HCT116 (cell line): ENCODE data around the gene TEK. TPM values are rescaled to one million over a fixed set of nuclear protein-coding genes. Genes with fewer than 3 reads are reported as not detected.
A peak's percentile ranks its signal among the peaks of the same experiment; 100 is the strongest.

Source experiments
- ATAC-seq: fragments of 200-7000 bp; cut with Tn5 transposase; 2 replicates; pipeline ENCODE4 v1.9.1; 2020; ENCODE audit warnings: mild to moderate bottlenecking, moderate library complexity
- BruUV-seq: library from RNA; stranded (reverse); fragments of 400-500 nt; replicated peaks from 2 replicates; lab custom pipeline; 2021; lab: Mats Ljungman, UMichigan
- CTCF ChIA-PET: fragments of 300-600 bp; sonication (Branson Sonifier 250); formaldehyde crosslinking; loops from one replicate; lab custom pipeline; 2021; ENCODE audit warnings: antibody characterized with exemption; lab: Charles Lee
- POLR2A ChIA-PET: fragments of 300-600, 350-600 bp; sonication (Branson Sonifier 250); formaldehyde crosslinking; loops from one replicate; lab custom pipeline; 2021; ENCODE audit warnings: antibody characterized with exemption; lab: Charles Lee
- RAD21 ChIA-PET, 2 experiments: fragments of 300-600 bp; sonication (Branson Sonifier 250); formaldehyde crosslinking; loops; one replicate each; lab custom pipeline; 2023; ENCODE audit warnings: low total read pairs in 2 of 2; ENCODE audit not compliant: uncharacterized antibody in 2 of 2, unreplicated experiment in 2 of 2, low non-redundant PET in 1 of 2; lab: Charles Lee
- DNase-seq: peaks from one replicate; pipeline ENCODE4 v3.0.0-alpha.2; 2010; ENCODE audit warnings: low read depth, low spot score
- H2AFZ ChIP-seq: fragments of 200-600 bp; shearing (Covaris generic), sonication (generic); 2 replicates; pipeline ENCODE4 v1.6.1; 2017; ENCODE audit warnings: low read depth, mixed run types, mixed read lengths, antibody characterized with exemption, low read length; ENCODE audit not compliant: poor library complexity, severe bottlenecking
- H3K27ac ChIP-seq: 2 replicates; pipeline ENCODE4 v1.5.1; 2012; ENCODE audit warnings: low read depth, low read length
- H3K27me3 ChIP-seq: fragments of 200-600 bp; sonication (generic); 2 replicates; pipeline ENCODE4 v1.6.1; 2016; ENCODE audit warnings: mixed run types, low read length, mixed read lengths; ENCODE audit not compliant: insufficient read depth
- H3K36me3 ChIP-seq, 2 experiments: fragments of 200-500 bp in 1 of 2; fragments of 200-600 bp in 1 of 2; sonication (Bioruptor generic) in 1 of 2; sonication (generic) in 1 of 2; 2 replicates each; pipeline versions ENCODE4 v1.5.1 to v1.6.1; 2014 to 2016; ENCODE audit warnings: low read length in 2 of 2, inconsistent platforms in 1 of 2, mixed read lengths in 1 of 2, mixed run types in 1 of 2; ENCODE audit not compliant: insufficient read depth in 2 of 2, control insufficient read depth in 1 of 2
- H3K4me1 ChIP-seq, 2 experiments: fragments of 200-600 bp in 1 of 2; sonication (generic) in 1 of 2; 2 replicates each; pipeline versions ENCODE4 v1.5.1 to v1.6.1; 2012 to 2017; ENCODE audit warnings: low read length in 2 of 2, inconsistent platforms in 1 of 2, mild to moderate bottlenecking in 1 of 2, mixed read lengths in 1 of 2, mixed run types in 1 of 2, moderate library complexity in 1 of 2; ENCODE audit not compliant: insufficient read depth in 2 of 2, control insufficient read depth in 1 of 2
- H3K4me2 ChIP-seq: fragments of 200-600 bp; sonication (generic); 2 replicates; pipeline ENCODE4 v1.6.1; 2017; ENCODE audit warnings: mixed run types, low read length, mixed read lengths
- H3K4me3 ChIP-seq, 2 experiments: fragments of 200-600 bp in 1 of 2; sonication (generic) in 1 of 2; replicated peaks in 1 of 2; 2 replicates each; pipeline ENCODE4 v1.5.1; 2011 to 2016; ENCODE audit warnings: low read length in 2 of 2, control low read depth in 1 of 2, low read depth in 1 of 2, mild to moderate bottlenecking in 1 of 2, mixed read lengths in 1 of 2, mixed run types in 1 of 2
- H3K79me2 ChIP-seq: fragments of 200-600 bp; sonication (generic); 2 replicates; pipeline ENCODE4 v1.6.1; 2017; ENCODE audit warnings: mild to moderate bottlenecking, mixed run types, low read length, moderate library complexity, mixed read lengths; ENCODE audit not compliant: insufficient read depth
- H3K9ac ChIP-seq: fragments of 200-600 bp; sonication (generic); 2 replicates; pipeline ENCODE4 v1.6.1; 2016; ENCODE audit warnings: low read length, mixed read lengths
- H3K9me2 ChIP-seq: fragments of 200-600 bp; sonication (generic), shearing (Covaris generic); 2 replicates; pipeline ENCODE4 v1.6.1; 2017; ENCODE audit warnings: mixed run types, mild to moderate bottlenecking, moderate library complexity; ENCODE audit not compliant: insufficient read depth
- H3K9me3 ChIP-seq, 2 experiments: fragments of 200-500 bp in 1 of 2; fragments of 200-600 bp in 1 of 2; sonication (Bioruptor generic) in 1 of 2; sonication (generic) in 1 of 2; 2 replicates each; pipeline ENCODE4 v1.6.1; 2014 to 2017; ENCODE audit warnings: low read length in 2 of 2, mixed read lengths in 2 of 2, inconsistent platforms in 1 of 2, low read depth in 1 of 2, mild to moderate bottlenecking in 1 of 2, mixed run types in 1 of 2, moderate library complexity in 1 of 2; ENCODE audit not compliant: control insufficient read depth in 1 of 2, insufficient read depth in 1 of 2
- H4K20me1 ChIP-seq: fragments of 200-600 bp; sonication (generic), shearing (Covaris generic); 2 replicates; pipeline ENCODE4 v1.6.1; 2017; ENCODE audit warnings: mixed run types, mild to moderate bottlenecking, moderate library complexity; ENCODE audit not compliant: insufficient read depth
- CTCF ChIP-seq, 3 experiments: fragments of 200-600 bp in 1 of 3; sonication (generic) in 1 of 3; IDR thresholded peaks in 2 of 3; conservative IDR thresholded peaks in 1 of 3; 2 replicates each; pipeline ENCODE4 v1.5.1; 2012 to 2017; ENCODE audit warnings: low read depth in 2 of 3, low read length in 2 of 3, antibody characterized with exemption in 1 of 3, borderline replicate concordance in 1 of 3, control low read depth in 1 of 3, mild to moderate bottlenecking in 1 of 3, mixed read lengths in 1 of 3, mixed run types in 1 of 3, moderate library complexity in 1 of 3; ENCODE audit not compliant: insufficient read depth in 1 of 3
- FOSL1 ChIP-seq: IDR thresholded peaks from 2 replicates; pipeline ENCODE4 v1.6.1; 2012; ENCODE audit warnings: low read depth
- JUND ChIP-seq: IDR thresholded peaks from 2 replicates; pipeline ENCODE4 v1.6.1; 2012
- POLR2AphosphoS5 ChIP-seq: IDR thresholded peaks from 2 replicates; pipeline ENCODE4 v1.6.1; 2011; ENCODE audit warnings: mild to moderate bottlenecking, low read depth, low read length, moderate library complexity
- RAD21 ChIP-seq: IDR thresholded peaks from 2 replicates; pipeline ENCODE4 v1.6.1; 2012; ENCODE audit warnings: low read depth, mild to moderate bottlenecking
- SIN3A ChIP-seq: IDR thresholded peaks from 2 replicates; pipeline ENCODE4 v1.6.1; 2012; ENCODE audit warnings: low read depth
- SP1 ChIP-seq: IDR thresholded peaks from 2 replicates; pipeline ENCODE4 v1.6.1; 2012; ENCODE audit warnings: low read depth
- SRF ChIP-seq: IDR thresholded peaks from 2 replicates; pipeline ENCODE4 v1.6.1; 2012; ENCODE audit warnings: low read depth
- TCF7L2 ChIP-seq: IDR thresholded peaks from 2 replicates; pipeline ENCODE4 v1.7.0; 2011; ENCODE audit warnings: borderline replicate concordance, inconsistent platforms; ENCODE audit not compliant: insufficient read depth, insufficient read length; ENCODE audit errors: extremely low read depth
- YY1 ChIP-seq: IDR thresholded peaks from 2 replicates; pipeline ENCODE4 v1.6.1; 2011; ENCODE audit warnings: low read length, low read depth, moderate library complexity, mild to moderate bottlenecking; ENCODE audit not compliant: insufficient replicate concordance; ENCODE audit errors: extremely low read depth
- ZBTB33 ChIP-seq: IDR thresholded peaks from 2 replicates; pipeline ENCODE4 v1.6.1; 2011; ENCODE audit warnings: mild to moderate bottlenecking, low read length, moderate library complexity; ENCODE audit not compliant: insufficient replicate concordance; ENCODE audit errors: extremely low read depth
- intact Hi-C: fragments of 100-400 bp; cut with micrococcal nuclease; formaldehyde crosslinking; loops from 2 replicates; pipeline ENCODE4 v1.10.0; 2022
- total RNA-seq: library from RNA; stranded (reverse); gene quantifications from one replicate; pipeline ENCODE4 v1.2.1, GENCODE V29; 2021; ENCODE audit not compliant: unreplicated experiment
- TF ChIP-seq, protein P1 (sequence below): IDR thresholded peaks from 2 replicates; pipeline ENCODE4 v1.6.1; 2012

Gene TEK
- total RNA-seq, 1 experiment from 2014 or later: 0.15 TPM

DNA sequence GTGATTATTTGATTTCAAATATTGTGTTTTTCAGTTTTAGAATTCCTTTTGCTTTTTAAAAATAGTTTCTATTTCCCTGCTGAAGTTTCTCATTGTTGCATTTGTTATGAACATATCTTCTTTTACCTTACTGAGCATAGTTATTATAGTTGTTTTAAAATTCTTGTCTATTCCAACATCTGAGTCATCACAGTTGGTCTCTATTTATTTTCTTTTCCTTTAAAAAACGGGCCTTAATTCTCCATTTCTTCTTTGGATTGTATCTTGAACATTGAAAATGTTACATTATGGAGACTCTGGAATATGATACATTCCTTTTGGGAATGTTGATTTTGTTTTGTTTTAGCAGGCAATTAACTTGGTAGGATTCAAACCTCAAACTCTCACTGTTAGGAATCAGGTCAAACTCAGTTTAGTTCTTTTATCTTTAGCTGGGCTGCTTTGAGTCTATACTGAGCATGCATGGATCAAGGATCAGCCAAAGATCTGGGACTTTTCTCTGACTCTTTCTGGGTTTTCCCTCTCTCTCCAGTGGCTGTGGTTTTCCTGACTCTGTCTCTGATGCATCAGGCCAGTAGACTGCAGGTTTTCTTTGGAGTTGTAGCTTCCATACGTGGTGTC lies 70.3 kb downstream of the TEK start (continued):
- TF ChIP-seq RAD21: no peak

DNA sequence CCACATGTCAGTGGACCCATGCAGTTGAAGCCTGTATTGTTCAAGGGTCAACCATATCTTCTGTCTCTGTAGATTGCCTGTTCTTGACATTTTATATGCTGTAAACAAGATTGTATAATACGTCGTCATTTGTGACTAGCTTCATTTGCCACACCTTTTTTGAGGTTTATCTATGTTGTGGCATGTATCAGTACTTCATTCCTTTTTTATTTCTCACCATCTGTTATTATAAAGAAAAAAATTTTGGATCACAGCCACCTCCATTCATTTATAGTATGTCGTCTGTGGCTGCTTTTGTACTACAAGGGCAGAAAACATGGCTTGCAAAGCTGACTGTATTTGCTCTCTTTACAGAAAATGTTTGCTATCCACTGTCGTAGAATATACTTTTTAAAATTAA lies 72.4 kb downstream of the TEK start:
- TF ChIP-seq SRF (no peak), POLR2AphosphoS5 (no peak), SP1 (no peak), TCF7L2 (no peak), JUND (no peak), YY1 (no peak), ZBTB33 (no peak), CTCF (IDR thresholded peaks at IDR 0.05 in 2 of 3, conservative IDR thresholded peaks at IDR 0.05 in 1 of 3; ENCODE audit: borderline replicate concordance in 1 of 3, insufficient read depth in 1 of 3, low read depth in 2 of 3, low read length in 2 of 3) (no peak), SIN3A (no peak), FOSL1 (no peak)
- TF ChIP-seq, protein P1, sequence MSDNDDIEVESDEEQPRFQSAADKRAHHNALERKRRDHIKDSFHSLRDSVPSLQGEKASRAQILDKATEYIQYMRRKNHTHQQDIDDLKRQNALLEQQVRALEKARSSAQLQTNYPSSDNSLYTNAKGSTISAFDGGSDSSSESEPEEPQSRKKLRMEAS: no peak
- ChIA-PET POLR2A (no interaction called here), CTCF (interaction anchor here (0.9 to 1.1 kb wide), 2 partner anchors 15 kb away, joined by 3 to 4 read pairs; no protein-coding TSS in a partner anchor), RAD21 (no interaction called here)
- Histone ChIP-seq H3K9me3 (no peaks in the 10 kb centered on the region), H3K27ac (no peak overlapping the region), H3K9me2 (no peaks in the 10 kb centered on the region), H3K4me2 (0 out of 2 replicates have a peak overlapping the region, but pooled peaks have one; percentile 7), H3K79me2 (no peaks in the 10 kb centered on the region), H3K36me3 (no peaks in the 10 kb centered on the region), H3K27me3 (no peaks in the 10 kb centered on the region), H3K4me3 (no peak overlapping the region), H3K4me1 (peaks cover 12 to 24% of the 10 kb centered on the region in 2 experiments), H3K9ac (no peak overlapping the region), H4K20me1 (no peaks in the 10 kb centered on the region), H2AFZ (no peak overlapping the region)
- DNase-seq (no peak), ATAC-seq (no peak)
- intact Hi-C loops: no loop called here
- BruUV-seq: no TSS peak
